HEK293T (cell line): Measurements from ENCODE around the gene LZTS3.
"Not testable (repeated sequence)": the region's sequence is repeated elsewhere in the genome, so short reads cannot be mapped to it uniquely, and the experiment has no call there.

Experiments used
- CTCF ChIA-PET: fragments of 350-600 bp; formaldehyde crosslinking; extraction: SDS; loops from one replicate; lab custom pipeline; 2021; ENCODE audit warnings: antibody characterized with exemption, inconsistent platforms; lab: Yijun Ruan, JAX
- POLR2A ChIA-PET: fragments of 350-600 bp; formaldehyde crosslinking; extraction: SDS; loops from one replicate; lab custom pipeline; 2020; ENCODE audit warnings: antibody characterized with exemption, inconsistent platforms; lab: Yijun Ruan, JAX
- DNase-seq: peaks from one replicate; pipeline ENCODE4 v3.0.0; 2012; ENCODE audit warnings: mixed read lengths; ENCODE audit errors: extremely low spot score
- ARNT ChIP-seq: fragments of 450-650 bp; IDR thresholded peaks from 2 replicates; pipeline ENCODE4 v1.6.1; 2017; ENCODE audit warnings: mild to moderate bottlenecking
- BHLHE40 ChIP-seq: fragments of 450-650 bp; IDR thresholded peaks from 2 replicates; pipeline ENCODE4 v1.6.1; 2016; ENCODE audit warnings: mild to moderate bottlenecking, moderate library complexity, borderline replicate concordance
- CTBP1 ChIP-seq: fragments of 450-650 bp; IDR thresholded peaks from 2 replicates; pipeline ENCODE4 v1.6.1; 2016; ENCODE audit warnings: borderline replicate concordance
- ELF4 ChIP-seq: fragments of 450-650 bp; IDR thresholded peaks from 2 replicates; pipeline ENCODE4 v1.6.1; 2017; ENCODE audit warnings: antibody characterized with exemption
- FOXA1 ChIP-seq: fragments of 450-650 bp; IDR thresholded peaks from 2 replicates; pipeline ENCODE4 v1.6.1; 2016; ENCODE audit warnings: mild to moderate bottlenecking
- FOXK2 ChIP-seq: fragments of 450-650 bp; IDR thresholded peaks from 2 replicates; pipeline ENCODE4 v1.6.1; 2016; ENCODE audit warnings: mild to moderate bottlenecking
- FOXM1 ChIP-seq: fragments of 450-650 bp; IDR thresholded peaks from 2 replicates; pipeline ENCODE4 v1.6.1; 2017; ENCODE audit warnings: mild to moderate bottlenecking, borderline replicate concordance
- HDGF ChIP-seq: fragments of 450-650 bp; IDR thresholded peaks from 2 replicates; pipeline ENCODE4 v1.6.1; 2017; ENCODE audit warnings: antibody characterized with exemption, borderline replicate concordance
- L3MBTL2 ChIP-seq: fragments of 450-650 bp; conservative IDR thresholded peaks from 2 replicates; pipeline ENCODE4 v1.6.1; 2016; ENCODE audit warnings: mild to moderate bottlenecking
- LEF1 ChIP-seq: fragments of 450-650 bp; IDR thresholded peaks from 2 replicates; pipeline ENCODE4 v1.6.1; 2017; ENCODE audit warnings: mild to moderate bottlenecking, borderline replicate concordance
- NFRKB ChIP-seq: fragments of 450-650 bp; IDR thresholded peaks from 2 replicates; pipeline ENCODE4 v1.6.1; 2016; ENCODE audit warnings: mild to moderate bottlenecking, moderate library complexity
- SP1 ChIP-seq: fragments of 450-650 bp; IDR thresholded peaks from 2 replicates; pipeline ENCODE4 v1.6.1; 2017
- SUZ12 ChIP-seq: fragments of 450-650 bp; IDR thresholded peaks from 2 replicates; pipeline ENCODE4 v1.6.1; 2016; ENCODE audit warnings: mild to moderate bottlenecking
- TARDBP ChIP-seq: fragments of 450-650 bp; IDR thresholded peaks from 2 replicates; pipeline ENCODE4 v1.6.1; 2016
- ZNF384 ChIP-seq: fragments of 450-650 bp; IDR thresholded peaks from 2 replicates; pipeline ENCODE4 v1.6.1; 2016
- TF ChIP-seq, protein P1 (sequence below): fragments of 450-650 bp; IDR thresholded peaks from 2 replicates; pipeline ENCODE4 v1.6.1; 2016

The LZTS3 gene

DNA sequence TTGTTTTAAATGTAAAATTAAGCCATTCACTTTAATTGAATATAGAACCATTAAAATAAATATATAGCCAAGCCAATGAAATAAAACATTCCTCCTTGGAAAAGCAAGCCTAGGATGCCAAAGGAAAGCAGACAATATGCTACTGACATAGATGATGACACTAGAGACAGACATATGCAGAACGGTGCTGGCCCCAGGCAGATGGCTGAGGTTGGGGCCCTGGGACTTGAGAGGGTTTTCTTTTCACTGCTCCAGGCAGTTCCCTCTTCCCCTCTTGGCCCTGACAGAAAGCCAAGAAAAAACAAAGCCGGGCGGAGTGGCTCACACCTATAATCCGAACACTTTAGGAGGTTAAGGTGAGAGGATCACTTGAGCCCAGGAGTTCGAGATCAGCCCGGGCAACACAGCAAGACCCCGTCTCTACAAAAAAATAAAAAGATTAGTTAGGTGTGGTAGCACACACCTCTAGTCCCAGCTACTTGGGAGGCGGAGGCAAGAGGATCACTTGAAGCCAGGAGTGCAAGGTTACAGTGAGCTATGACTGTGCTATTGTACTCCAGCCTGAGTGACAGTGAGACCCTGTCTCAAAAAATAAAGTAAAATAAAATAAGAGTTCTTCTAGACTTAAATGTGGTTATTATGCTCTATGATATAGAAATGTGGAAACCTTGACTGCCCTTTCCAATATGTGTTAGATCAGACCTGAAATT is 44.9 kb downstream of the LZTS3 start:
- DNase-seq, result no peak
- POLR2A ChIA-PET, result no interaction called here
- CTCF ChIA-PET, result interaction anchor here (1.0 kb wide), 1 partner anchor 122 kb away, joined by 3 read pairs; no protein-coding TSS in a partner anchor
- TF ChIP-seq TARDBP, result no peak
- TF ChIP-seq HDGF, result no peak
- no peak for TF ChIP-seq ELF4
- no peak for TF ChIP-seq SP1
- TF ChIP-seq FOXK2, result no peak
- no peak for TF ChIP-seq SUZ12

- no peak for TF ChIP-seq HDGF
- TF ChIP-seq TARDBP, result no peak
- TF ChIP-seq LEF1, result no peak
- no peak for TF ChIP-seq FOXK2
- TF ChIP-seq ELF4, result no peak
- TF ChIP-seq ARNT, result no peak
- no peak for TF ChIP-seq FOXM1
- TF ChIP-seq FOXA1, result no peak
- TF ChIP-seq L3MBTL2, result no peak
- TF ChIP-seq SUZ12, result no peak
- no peak for TF ChIP-seq BHLHE40
- no peak for TF ChIP-seq CTBP1
- TF ChIP-seq, protein P1, sequence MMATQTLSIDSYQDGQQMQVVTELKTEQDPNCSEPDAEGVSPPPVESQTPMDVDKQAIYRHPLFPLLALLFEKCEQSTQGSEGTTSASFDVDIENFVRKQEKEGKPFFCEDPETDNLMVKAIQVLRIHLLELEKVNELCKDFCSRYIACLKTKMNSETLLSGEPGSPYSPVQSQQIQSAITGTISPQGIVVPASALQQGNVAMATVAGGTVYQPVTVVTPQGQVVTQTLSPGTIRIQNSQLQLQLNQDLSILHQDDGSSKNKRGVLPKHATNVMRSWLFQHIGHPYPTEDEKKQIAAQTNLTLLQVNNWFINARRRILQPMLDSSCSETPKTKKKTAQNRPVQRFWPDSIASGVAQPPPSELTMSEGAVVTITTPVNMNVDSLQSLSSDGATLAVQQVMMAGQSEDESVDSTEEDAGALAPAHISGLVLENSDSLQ, result no peak
- no peak for TF ChIP-seq ZNF384
- no peak for TF ChIP-seq NFRKB
- TF ChIP-seq SP1, result no peak
- POLR2A ChIA-PET, result no interaction called here
- DNase-seq, result no peak
- CTCF ChIA-PET, result interaction anchor here (0.6 kb wide), 1 partner anchor 73 kb away, joined by 3 read pairs; no protein-coding TSS in a partner anchor
Observed at GRCh38 chr20:3126527-3126859, 46.9 kb downstream of the LZTS3 start.

- DNase-seq, POLR2A ChIA-PET: not testable (repeated sequence)
- CTCF ChIA-PET, result interaction anchor here (0.6 kb wide), 1 partner anchor 72 kb away, joined by 3 read pairs; no protein-coding TSS in a partner anchor
Observed at GRCh38 chr20:3125776-3126526, 47.4 kb downstream of the LZTS3 start.

DNA sequence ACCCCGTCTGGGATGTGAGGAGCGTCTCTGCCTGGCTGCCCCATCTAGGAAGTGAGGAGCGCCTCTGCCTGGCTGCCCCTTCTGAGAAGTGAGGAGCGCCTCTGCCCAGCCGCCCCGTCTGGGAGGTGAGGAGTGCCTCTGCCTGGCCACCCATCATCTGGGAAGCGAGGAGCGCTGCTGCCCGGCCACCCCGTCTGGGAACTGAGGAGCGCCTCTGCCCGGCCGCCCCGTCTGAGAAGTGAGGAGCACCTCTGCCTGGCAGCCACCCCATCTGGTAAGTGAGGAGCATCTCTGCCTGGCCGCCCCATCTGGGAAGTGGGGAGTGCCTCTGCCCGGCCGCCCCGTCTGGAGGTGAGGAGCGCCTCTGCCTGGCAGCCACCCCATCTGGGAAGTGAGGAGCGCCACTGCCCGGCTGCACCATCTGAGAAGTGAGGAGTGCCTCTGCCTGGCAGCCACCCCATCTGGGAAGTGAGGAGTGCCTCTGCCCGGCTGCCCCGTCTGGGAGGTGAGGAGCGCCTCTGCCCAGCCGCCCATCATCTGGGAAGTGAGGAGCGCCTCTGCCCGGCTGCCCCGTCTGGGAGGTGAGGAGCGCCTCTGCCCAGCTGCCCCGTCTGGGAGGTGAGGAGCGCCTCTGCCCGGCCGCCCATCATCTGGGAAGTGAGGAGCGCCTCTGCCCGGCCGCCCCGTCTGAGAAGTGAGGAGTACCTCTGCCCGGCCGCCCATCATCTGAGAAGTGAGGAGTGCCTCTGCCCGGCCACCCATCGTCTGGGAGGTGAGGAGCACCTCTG is 48.4 kb downstream of the LZTS3 start:
- CTCF ChIA-PET, DNase-seq, POLR2A ChIA-PET: not testable (repeated sequence)

DNA sequence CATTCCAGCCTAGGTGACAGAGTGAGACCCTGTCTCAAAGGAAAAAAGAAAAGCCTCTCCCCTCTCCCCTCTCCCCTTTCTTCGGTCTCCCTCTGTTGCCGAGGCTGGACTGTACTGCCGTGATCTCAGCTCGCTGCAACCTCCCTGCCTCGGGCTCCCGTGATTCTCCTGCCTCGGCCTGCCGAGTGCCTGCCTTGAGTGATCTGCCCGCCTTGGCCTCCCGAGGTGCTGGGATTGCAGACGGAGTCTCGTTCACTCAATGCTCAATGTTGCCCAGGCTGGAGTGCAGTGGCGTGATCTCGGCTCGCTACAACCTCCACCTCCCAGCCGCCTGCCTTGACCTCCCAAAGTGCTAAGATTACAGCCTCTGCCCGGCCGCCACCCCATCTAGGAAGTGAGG is 49.2 kb downstream of the LZTS3 start:
- CTCF ChIA-PET, POLR2A ChIA-PET, DNase-seq: not testable (repeated sequence)

GRCh38 chr20:3123542-3123941 is 49.8 kb downstream of the LZTS3 start:
- POLR2A ChIA-PET, result no interaction called here
- no peak for TF ChIP-seq LEF1
- CTCF ChIA-PET, result interaction anchor here (0.5 kb wide), 1 partner anchor 27 kb away, joined by 3 read pairs; no protein-coding TSS in a partner anchor
- DNase-seq, result no peak

DNA sequence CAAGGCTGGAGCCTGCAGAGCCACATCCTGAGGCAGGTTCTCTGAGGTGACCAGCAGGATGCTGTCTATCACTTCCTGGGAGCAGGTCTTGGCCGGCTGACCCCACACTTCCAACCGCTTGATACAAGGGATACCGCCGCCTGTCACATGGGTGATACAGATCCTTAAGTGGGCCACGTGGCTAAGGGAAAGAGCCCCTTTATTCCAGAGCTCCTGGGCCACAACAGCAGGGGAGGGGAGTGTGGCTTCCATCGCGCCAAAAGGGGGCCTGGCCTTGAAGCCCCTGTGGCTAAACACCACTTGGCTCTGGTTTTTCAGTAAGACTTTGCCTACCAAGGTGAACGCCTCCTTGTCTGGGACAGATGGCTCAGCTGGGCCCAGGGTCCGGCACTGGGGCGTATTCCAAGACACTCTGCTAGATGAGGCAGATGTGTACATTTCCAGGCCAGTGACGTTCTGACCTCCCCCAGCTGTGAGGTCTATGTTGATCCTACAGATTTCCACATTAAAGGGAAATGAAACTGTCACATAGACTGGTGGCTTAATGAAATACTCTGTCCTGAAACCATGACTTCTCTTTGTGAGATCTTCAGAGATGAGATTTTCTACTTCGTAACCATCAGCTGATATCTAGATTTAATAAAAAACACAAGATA is 51.3 kb downstream of the LZTS3 start:
- no peak for DNase-seq
- POLR2A ChIA-PET, result no interaction called here
- TF ChIP-seq ARNT, result no peak
- no peak for TF ChIP-seq FOXM1
- no peak for TF ChIP-seq NFRKB
- TF ChIP-seq FOXK2, result no peak
- no peak for TF ChIP-seq CTBP1
- TF ChIP-seq ELF4, result no peak
- TF ChIP-seq SP1, result no peak
- TF ChIP-seq, protein P1, result no peak
- TF ChIP-seq L3MBTL2, result no peak
- no peak for TF ChIP-seq BHLHE40
- no peak for TF ChIP-seq LEF1
- no peak for TF ChIP-seq TARDBP
- no peak for TF ChIP-seq HDGF
- no peak for TF ChIP-seq SUZ12
- no peak for TF ChIP-seq FOXA1
- no peak for TF ChIP-seq ZNF384
- CTCF ChIA-PET, result no interaction called here
